HFFc6 (cell line): ENCODE data around the gene KCNG2. TPM values are rescaled to one million over a fixed set of nuclear protein-coding genes. Genes with fewer than 3 reads are reported as not detected.

Experiments used
- DNase-seq: peaks from one replicate; pipeline ENCODE4 v3.0.0-alpha.2; 2018
- H3K27ac Mint-ChIP-seq: 2 replicates; pipeline ENCODE4 v1.8.0; 2020; ENCODE audit warnings: mild to moderate bottlenecking, mixed read lengths
- H3K27me3 Mint-ChIP-seq: 2 replicates; pipeline ENCODE4 v1.8.0; 2021; ENCODE audit warnings: mild to moderate bottlenecking, moderate library complexity, mixed read lengths; ENCODE audit not compliant: insufficient read depth
- H3K36me3 Mint-ChIP-seq: 2 replicates; pipeline ENCODE4 v1.8.0; 2021; ENCODE audit warnings: low read depth, mixed read lengths
- H3K4me1 Mint-ChIP-seq: 2 replicates; pipeline ENCODE4 v1.8.0; 2020; ENCODE audit warnings: low read depth, mixed read lengths
- H3K4me3 Mint-ChIP-seq: 2 replicates; pipeline ENCODE4 v1.8.0; 2020; ENCODE audit warnings: mild to moderate bottlenecking, moderate library complexity, mixed read lengths
- H3K9me3 Mint-ChIP-seq: 2 replicates; pipeline ENCODE4 v1.8.0; 2020; ENCODE audit warnings: mild to moderate bottlenecking, mixed read lengths
- CTCF ChIP-seq: fragments of 200-600 bp; sonication (generic); IDR thresholded peaks from 2 replicates; pipeline ENCODE4 v1.5.0; 2021; ENCODE audit warnings: antibody characterized with exemption, mild to moderate bottlenecking
- total RNA-seq, 6 experiments: library from RNA; stranded (reverse); fragmentation: NEBNext Ultra II Directional; extraction: Animal tissue kit (Norgen Biotek cat#: 25700); gene quantifications; 2 replicates in 1 of 6; 3 replicates in 5 of 6; pipeline ENCODE4 v1.2.3, GENCODE V29; 2021

The KCNG2 gene
- total RNA-seq, 6 experiments from 2014 or later, result not detected

- no peak overlapping the region for H3K27ac Mint-ChIP-seq
- H3K4me3 Mint-ChIP-seq, result no peak overlapping the region
Observed at GRCh38 chr18:79878741-79879378, 81.1 kb downstream of the KCNG2 start.

GRCh38 chr18:79879566-79879965 lies 81.8 kb downstream of the KCNG2 start:
- Mint-ChIP-seq H3K27ac (no peak overlapping the region), H3K4me3 (no peak overlapping the region), H3K4me1 (no peaks in the 10 kb centered on the region), H3K36me3 (no peaks in the 10 kb centered on the region), H3K9me3 (peaks cover 7% of the 10 kb centered on the region), H3K27me3 (peaks cover 7% of the 10 kb centered on the region)
- TF ChIP-seq CTCF, result no peak
- DNase-seq, result no peak

More at GRCh38 chr18:79878741-79879378, 81.1 kb downstream of the KCNG2 start:
- no peaks in the 10 kb centered on the region for H3K36me3 Mint-ChIP-seq
- no peaks in the 10 kb centered on the region for H3K4me1 Mint-ChIP-seq
- H3K9me3 Mint-ChIP-seq, result peaks cover 11% of the 10 kb centered on the region
- peaks cover 7% of the 10 kb centered on the region for H3K27me3 Mint-ChIP-seq
- DNase-seq, result no peak
- TF ChIP-seq CTCF, result no peak

GRCh38 chr18:79881695-79882094 lies 84.0 kb downstream of the KCNG2 start:
- DNase-seq, result no peak
- TF ChIP-seq CTCF, result no peak
- Mint-ChIP-seq H3K27ac (no peak overlapping the region), H3K9me3 (peaks cover 11% of the 10 kb centered on the region), H3K4me1 (no peaks in the 10 kb centered on the region), H3K27me3 (peaks cover 5% of the 10 kb centered on the region), H3K36me3 (no peaks in the 10 kb centered on the region), H3K4me3 (no peak overlapping the region)

DNA sequence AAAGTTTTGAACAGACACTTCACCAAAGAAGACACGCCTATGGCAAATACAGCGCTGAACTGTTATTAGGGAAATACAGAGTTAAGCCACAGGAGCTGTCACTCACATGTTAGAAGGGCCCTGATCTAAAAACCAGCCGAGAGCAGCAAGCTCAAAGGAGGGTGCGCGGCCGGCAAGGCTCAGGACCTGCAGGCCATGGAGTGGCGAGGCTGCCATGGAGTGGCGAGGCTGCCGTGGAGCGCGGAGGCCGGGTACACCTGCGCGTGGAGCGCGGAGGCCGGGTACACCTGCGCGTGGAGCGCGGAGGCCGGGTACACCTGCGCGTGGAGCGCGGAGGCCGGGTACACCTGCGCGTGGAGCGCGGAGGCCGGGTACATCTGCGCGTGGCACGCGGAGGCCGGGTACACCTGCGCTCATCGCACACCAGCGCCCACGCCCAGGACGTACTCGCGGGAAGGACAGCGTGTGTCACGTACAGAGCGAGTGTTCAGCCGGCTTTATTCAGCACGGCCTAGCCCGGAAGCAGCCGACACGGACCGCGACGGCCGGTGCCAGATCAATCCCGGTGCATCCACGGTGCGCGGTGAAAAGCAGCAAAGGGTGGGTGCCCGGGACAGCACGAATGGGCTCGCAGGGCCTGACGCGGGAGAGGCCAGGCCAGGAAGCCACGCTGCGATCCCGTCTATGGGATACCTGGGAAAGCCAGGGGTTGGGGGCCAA lies 84.9 kb downstream of the KCNG2 start:
- Mint-ChIP-seq H3K9me3 (peaks cover 16% of the 10 kb centered on the region), H3K4me1 (no peaks in the 10 kb centered on the region), H3K27me3 (peaks cover 4% of the 10 kb centered on the region), H3K27ac (no peak overlapping the region), H3K4me3 (no peak overlapping the region), H3K36me3 (no peaks in the 10 kb centered on the region)
- no peak for TF ChIP-seq CTCF
- no peak for DNase-seq

DNA sequence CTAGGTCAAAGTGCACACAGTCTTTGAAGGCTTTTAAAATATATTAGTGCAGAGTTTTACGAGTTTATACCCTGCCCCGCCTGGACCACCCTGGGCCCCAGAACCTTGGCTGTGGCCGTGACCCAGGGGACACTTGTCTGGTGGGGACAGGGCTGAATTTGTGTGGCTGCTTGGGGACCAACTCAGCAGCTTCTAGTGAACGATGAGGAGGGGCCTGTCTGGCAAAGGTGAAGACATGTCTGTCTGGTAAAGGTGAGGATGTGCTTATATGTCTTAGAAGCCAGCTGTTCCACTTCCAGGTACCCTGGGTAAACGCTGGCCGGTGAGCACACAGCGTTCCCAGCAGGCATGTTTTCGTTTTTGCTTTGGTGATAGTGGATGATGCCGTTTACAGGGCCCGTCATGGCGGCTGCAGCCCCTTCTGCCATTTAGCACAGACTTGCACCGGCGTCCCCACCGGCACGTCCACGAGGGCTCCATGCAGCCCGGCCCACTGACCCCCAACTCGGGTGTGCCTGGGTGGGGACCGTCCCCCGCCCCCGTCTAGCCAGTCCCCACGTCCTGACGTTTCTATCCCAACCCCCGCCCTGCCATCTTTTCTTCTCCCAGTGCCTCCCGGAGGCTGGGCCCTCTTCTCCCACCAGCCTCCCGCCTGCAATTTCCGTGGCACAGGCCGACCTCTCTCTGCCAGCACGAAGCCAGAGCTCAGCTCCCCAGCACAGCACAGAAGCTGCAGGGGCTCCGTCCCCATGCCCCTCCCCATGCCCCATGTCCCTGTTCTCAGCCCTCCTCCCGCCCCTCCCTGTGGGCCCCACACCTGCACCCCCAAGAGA lies 85.9 kb downstream of the KCNG2 start:
- DNase-seq, result no peak

More for the DNA sequence above, 85.9 kb downstream of the KCNG2 start:
- Mint-ChIP-seq H3K36me3 (no peaks in the 10 kb centered on the region), H3K4me3 (no peak overlapping the region), H3K4me1 (no peaks in the 10 kb centered on the region), H3K27ac (no peak overlapping the region), H3K27me3 (peaks cover 4% of the 10 kb centered on the region), H3K9me3 (peaks cover 23% of the 10 kb centered on the region)
- TF ChIP-seq CTCF, result no peak
